Suprapubic skin (tissue), 4 donors: ENCODE results near the gene ARHGEF6.

Experiments
- CTCF ChIP-seq, 2 donors: fragments of 200-600 bp in 1 of 2; fragments of 450-650 bp in 1 of 2; sonication (generic) in 1 of 2; IDR thresholded peaks; one replicate each; pipeline ENCODE4 v1.5.1; 2016 to 2019; ENCODE audit warnings: antibody characterized with exemption in 2 of 2, mild to moderate bottlenecking in 1 of 2, moderate library complexity in 1 of 2
- EP300 ChIP-seq: sonication (generic); formaldehyde crosslinking; IDR thresholded peaks from one replicate; pipeline ENCODE4 v1.6.1; 2017; ENCODE audit warnings: antibody characterized with exemption
- POLR2A ChIP-seq, 2 donors: fragments of 450-650 bp; IDR thresholded peaks; one replicate each; pipeline ENCODE4 v1.6.1; 2017; ENCODE audit warnings: antibody characterized with exemption in 2 of 2, mild to moderate bottlenecking in 2 of 2, moderate library complexity in 2 of 2
- POLR2AphosphoS5 ChIP-seq, 3 donors: sonication (generic); formaldehyde crosslinking; IDR thresholded peaks; one replicate each; pipeline ENCODE4 v1.6.1; 2017; ENCODE audit warnings: antibody characterized with exemption in 3 of 3

- TF ChIP-seq EP300 (no peak), POLR2A (IDR thresholded peaks at IDR 0.05) (no peak), CTCF (IDR thresholded peaks at IDR 0.05) (no peak), POLR2AphosphoS5 (IDR thresholded peaks at IDR 0.05) (no peak)
These were observed 69.6 kb downstream of the ARHGEF6 start for GRCh38 chrX:136711147-136711546.
